Islet precursor cell (in vitro differentiated cells): ENCODE results near the gene SLC13A4.
"Not testable (repeated sequence)": the region's sequence is repeated elsewhere in the genome, so short reads cannot be mapped to it uniquely, and the experiment has no call there.

Experiments
- DNase-seq: peaks from one replicate; pipeline ENCODE4 v3.0.0-alpha.2; 2018

Gene SLC13A4

DNA sequence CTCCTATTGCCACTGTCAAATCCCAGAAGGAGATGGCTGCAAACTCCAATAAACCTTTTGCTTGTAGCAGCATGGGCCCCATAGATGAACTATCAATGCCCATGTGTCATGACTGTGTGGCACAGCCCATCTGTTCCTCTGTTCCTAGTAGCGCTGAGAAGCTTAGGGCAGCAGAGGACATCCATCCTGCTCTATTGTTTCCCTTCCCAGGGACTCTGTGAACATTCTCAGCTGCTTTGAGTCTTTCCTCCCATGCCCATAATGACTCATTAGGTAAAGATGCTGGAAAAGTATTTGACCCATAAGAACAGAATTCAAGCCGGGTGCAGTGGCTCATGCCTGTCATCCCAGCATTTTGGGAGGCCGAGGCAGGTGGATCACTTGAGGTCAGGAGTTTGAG, 37.4 kb downstream of the SLC13A4 start:
- DNase-seq = no peak

- no peak for DNase-seq
These were observed 40.5 kb downstream of the SLC13A4 start for GRCh38 chr7:135687466-135687865.

DNA sequence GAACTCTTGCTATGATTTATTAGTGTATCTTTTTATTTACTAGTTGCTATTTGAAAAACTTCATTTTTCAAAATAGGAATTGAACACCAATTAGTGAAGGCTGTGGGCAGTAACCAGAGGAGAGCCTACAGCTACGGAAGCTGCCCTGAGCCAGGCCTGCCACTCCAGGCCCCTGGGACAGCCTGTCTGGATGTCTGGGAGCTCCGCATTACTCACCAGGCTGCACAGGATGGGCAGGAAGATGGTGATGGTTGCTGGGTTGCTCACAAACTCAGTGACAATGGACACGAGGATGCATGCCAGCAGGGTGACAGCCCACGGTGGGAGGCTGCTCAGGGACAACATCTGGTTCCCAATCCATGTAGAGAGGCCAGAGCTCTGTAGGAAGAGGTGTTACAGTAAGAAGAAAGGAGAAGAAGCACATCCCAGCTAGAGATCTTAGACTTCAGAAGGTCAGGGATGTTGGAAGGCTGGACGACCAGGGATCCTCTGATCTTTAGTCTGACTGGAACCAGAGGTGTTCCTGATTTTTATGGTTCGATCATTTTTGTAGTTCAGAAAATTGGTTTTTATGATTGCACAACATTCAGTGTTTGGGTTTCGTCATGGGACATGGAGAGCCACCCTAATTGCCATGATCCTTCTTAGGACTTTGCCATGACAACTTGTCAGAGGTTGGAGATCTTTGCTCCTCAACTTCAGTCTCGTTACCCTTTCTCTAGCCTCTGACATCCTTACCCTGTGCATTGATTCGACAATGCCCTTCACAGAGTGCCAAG, 42.5 kb downstream of the SLC13A4 start:
- DNase-seq = peak; percentile 79

GRCh38 chr7:135684699-135685098, 43.3 kb downstream of the SLC13A4 start:
- DNase-seq = no peak

GRCh38 chr7:135684136-135684535, 43.9 kb downstream of the SLC13A4 start:
- DNase-seq = peak; percentile 75

DNA sequence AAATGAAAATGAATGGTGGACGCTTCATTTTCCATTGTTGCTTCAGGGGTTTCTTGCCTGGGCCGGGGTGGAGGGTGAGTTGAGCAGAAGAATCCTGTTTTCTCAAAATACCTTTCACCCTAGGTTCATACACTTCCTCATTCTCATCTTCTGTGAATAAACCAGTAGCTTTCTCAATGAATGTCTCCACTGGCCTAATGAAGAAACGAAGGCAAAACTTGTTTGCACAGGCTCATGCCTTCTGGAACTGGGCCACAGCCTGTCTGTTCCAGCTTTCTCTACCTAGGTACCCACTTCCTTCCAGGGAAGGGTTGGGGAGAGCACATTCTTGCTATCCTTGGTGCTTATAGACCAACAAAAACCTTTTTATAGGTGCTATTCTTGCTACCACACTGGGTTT, 44.4 kb downstream of the SLC13A4 start:
- no peak for DNase-seq

DNA sequence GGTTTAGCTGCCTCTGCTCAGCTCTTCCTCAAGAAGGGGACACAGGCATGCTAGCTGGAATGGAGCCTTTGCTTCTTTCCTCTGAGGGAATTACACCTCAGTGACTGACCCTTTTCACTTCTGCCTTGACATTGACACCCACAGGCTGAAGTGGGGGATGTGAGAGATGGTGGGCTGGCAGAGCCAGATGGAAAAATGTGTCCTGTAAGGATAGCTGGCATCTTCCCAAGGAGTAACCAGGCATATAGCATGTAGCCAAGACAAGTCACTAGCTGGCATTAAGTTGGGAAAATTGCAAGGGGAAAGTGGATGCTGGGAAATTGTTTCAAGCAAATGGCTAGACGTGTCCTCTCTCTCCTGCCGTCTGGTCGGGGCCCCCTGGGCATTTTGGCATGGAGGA, 45.8 kb downstream of the SLC13A4 start:
- DNase-seq = no peak

- DNase-seq = no peak
These were observed 46.2 kb downstream of the SLC13A4 start for GRCh38 chr7:135681762-135682161.

DNA sequence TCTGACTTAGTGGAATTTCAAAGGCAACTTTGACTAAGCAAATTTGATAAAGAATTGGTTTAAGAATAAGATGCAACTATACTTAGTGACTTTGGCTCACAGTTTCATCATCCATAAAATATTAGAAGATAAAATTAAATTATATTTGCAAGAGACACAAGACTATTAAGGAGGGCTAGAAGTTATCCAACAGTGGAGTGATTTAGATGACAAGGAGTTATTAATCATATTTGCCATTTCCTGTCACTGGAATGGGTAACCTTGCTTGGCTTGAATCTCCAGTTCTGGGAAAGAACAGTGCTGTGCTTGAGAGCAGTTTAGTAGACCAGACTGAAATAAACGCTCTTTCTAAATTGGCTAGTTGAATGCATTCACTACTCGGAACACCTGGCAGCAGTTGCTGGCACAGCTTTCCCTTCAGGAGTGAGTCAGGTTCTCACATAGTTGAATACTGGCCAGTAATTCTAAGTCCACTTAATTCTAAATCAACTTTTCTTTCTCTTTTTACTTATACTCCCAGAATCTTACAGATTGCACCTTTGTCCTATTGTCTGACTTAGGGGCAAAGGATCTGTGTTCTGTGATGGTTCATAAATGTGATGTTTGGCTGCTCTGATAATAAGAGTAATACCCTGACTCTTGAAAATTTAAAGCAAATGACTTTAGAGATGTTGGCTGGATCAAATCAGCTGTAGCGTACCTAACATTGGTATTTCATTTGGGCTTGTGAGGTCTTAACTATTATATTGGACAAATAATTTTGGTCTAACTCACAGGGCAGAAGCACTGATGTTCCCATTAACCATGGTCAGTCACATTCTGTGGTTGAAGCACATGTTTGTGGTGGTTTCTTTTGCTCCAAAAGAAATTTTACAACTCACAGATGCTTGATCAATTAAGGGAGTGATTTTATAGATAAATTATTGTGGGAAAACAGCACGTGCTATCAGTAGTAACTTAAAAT, 49.1 kb downstream of the SLC13A4 start:
- DNase-seq = no peak

DNA sequence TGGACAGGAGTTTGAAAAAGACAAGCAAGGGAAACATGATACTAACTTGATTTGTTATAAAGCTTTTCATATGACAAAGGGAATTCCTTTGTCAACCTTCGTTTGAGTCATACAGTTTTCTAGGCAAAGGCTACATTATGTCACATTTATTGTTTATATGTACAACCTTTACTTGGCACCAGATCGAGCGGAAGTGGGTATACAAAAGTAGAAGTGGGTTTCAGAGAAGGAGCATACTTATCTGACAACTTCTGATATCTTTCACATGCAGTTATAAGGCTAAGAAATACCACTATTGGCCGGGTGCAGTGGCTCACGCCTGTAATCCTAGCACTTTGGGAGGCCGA, 54.7 kb downstream of the SLC13A4 start:
- DNase-seq = no peak

DNA sequence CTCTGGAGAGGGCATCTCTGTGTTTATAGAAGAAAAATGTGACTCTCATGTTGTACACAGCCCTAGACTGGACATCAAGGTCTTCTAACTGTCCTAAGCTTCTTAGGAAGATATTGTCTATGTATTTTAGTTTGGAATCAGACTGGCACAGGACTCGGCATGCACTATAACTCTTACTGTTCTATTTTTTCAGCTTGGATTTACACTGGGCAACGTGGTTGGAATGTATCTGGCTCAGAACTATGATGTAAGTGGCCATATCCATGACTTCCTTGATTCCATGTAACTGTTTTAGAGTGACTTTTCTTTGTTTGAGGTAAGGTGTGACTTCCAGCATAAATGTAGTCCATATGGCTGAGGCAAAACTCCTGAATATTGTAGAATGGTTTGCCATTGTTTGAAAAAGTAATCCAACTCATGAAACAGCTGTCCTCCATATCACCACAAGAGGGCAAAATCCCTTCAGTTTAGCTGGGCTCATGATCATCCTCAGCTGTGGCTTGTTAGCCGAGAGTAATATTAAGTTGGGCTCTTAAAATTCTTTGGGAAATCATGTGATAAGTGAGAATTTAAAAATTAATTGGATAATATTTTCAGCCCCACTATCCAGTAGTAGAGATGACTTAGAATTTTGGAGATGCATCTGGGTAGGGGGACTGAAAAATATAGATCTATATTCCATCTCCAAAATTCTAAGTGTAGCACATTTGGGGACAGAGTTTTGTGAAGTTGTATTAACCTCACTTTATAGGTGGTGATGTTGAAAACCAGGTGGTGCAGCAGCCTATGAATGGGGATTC, 55.2 kb downstream of the SLC13A4 start:
- DNase-seq = no peak

- no peak for DNase-seq
These were observed 57.8 kb downstream of the SLC13A4 start for GRCh38 chr7:135670179-135670578.

DNA sequence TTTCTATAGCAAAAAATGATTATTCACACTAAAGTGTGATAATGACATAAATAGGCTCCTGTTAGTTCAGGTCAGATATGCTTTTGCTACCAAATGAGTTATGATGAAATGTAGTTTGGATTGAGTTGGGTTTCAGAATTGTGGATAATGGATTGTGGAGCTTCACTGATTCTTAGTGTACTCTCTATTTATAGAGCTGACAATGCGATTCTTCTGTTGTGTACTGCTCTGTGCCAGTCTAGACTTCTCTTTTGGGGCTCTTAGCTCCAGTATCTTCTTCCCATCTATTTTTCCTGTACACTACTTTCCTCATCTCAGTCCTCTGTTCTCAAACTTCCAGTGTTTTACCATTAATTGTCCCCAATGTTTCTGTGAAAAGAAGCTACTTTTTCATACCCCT, 58.2 kb downstream of the SLC13A4 start:
- DNase-seq = no peak

GRCh38 chr7:135668852-135669395, 59.1 kb downstream of the SLC13A4 start:
- not testable (repeated sequence) for DNase-seq

DNA sequence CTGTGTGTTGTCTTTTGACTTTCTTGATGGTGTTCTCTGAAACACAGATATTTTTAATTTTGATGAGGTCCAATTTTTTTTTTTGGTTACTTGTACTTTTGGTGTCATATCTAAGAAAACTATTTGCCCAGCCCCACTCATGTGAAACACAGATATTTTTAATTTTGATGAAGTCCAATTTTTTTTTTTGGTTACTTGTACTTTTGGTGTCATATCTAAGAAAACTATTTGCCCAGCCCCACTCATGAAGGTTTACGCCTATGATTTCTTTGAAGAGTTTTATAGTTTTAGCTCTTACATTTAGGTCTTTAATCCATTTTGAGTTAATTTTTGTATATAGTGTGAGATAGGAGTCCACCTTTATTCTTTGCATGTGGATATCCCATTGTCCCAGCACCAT, 60.4 kb downstream of the SLC13A4 start:
- DNase-seq = not testable (repeated sequence)

DNA sequence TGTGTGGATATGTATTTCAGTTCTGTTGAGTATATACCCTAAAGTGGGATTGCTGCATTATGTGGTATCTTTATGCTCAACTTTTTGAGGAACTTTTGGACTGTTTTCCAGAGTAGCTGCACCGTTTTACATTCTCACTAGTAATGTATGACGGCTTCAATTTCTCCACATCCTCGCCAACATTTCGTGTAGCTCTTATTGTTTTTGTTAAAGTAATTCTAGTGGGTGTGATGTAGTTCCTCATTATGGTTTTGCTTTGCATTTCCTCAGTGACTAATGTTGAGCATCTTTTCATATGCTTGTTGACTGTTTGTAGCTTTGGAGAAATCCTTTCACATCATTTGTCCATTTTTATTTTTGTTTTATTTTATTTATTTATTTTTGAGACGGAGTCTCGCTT, 61.1 kb downstream of the SLC13A4 start:
- DNase-seq = no peak

- DNase-seq = no peak
These were observed 61.8 kb downstream of the SLC13A4 start for GRCh38 chr7:135666156-135666555.

DNA sequence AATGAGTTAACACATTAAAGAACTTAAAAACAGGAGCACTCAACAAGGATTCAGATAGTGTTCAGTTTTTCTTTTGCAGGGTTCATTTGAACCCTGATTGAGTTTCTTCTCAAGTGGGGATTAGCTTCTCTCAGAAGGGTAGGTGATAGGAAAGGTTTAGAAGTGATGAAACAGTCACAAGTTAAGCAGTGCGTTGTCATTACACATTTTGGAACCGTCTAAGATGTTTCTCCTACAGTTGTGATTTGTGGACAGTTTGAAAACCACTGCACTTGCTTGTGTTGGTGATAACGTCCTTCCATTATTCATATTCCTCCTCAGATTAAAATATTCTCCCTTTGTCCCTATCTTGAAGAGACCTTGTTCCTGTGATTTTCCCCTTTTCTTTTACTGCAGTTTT, 62.9 kb downstream of the SLC13A4 start:
- no peak for DNase-seq

- no peak for DNase-seq
These were observed 63.9 kb downstream of the SLC13A4 start for GRCh38 chr7:135664046-135664589.

DNA sequence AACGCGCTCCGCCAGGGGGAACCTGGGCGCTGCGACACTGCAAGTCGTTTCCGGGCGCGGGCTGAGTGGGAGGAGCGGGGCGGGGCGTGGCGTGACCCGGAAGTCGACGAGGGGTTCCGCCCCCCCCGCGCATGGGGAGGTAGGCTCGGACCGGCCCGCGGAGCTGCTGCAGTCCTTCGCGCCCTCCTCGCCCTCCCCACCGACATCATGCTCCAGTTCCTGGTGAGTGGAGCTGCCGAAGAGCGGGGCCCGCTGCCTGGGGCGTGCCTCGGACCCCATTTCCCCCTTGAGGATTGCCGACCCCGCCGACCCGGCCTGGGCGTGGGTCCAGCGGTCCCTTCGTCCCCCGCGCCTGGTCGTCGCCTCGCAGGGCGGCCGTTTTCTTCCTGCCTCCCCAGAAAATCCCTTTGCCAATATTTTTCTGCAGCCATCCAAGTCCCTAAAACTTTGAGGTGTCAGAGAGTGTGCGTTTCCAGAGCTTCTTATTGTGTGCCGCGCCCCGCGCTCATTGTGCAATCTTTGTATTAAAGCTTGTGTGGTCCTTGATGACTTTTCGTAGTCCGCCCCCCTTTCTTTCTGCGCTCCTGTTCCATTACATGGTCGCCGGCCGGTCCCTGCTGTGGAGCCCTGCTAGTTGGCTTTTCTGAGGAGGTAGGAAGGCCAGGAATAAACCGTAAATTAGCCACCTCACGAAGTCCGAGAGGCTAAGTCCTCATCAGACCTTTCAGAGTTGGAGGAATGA, 65.4 kb downstream of the SLC13A4 start, which contains the start of gene STMP1:
Gene STMP1, plus strand, starts transcription at position 142 of the 742 bp plus-strand sequence.
- peak; percentile 98 for DNase-seq

- DNase-seq = no peak
These were observed 65.9 kb downstream of the SLC13A4 start for GRCh38 chr7:135662123-135662372.
